GM23338 (cell line): ENCODE measurements around the gene SGK1. TPM values are rescaled to one million over a fixed set of nuclear protein-coding genes. Genes with fewer than 3 reads are reported as not detected.

ENCODE experiments used
- ATAC-seq: fragments of 200-7000 bp; cut with Tn5 transposase; 3 replicates; pipeline ENCODE4 v1.9.1; 2020
- DNase-seq: peaks from one replicate; pipeline ENCODE4 v3.0.0-alpha.2; 2015; ENCODE audit warnings: low spot score
- H2AFZ ChIP-seq: fragments of 200-600 bp; sonication (generic); 2 replicates; pipeline ENCODE4 v1.8.0; 2016; ENCODE audit warnings: antibody characterized with exemption, mild to moderate bottlenecking, moderate library complexity
- H3F3A ChIP-seq: fragments of 200-600 bp; sonication (generic); replicated peaks from 2 replicates; pipeline ENCODE4 v1.8.0; 2017; ENCODE audit warnings: antibody characterized with exemption, mixed run types, low read depth
- H3K27ac ChIP-seq: fragments of 200-600 bp; sonication (generic); 2 replicates; pipeline ENCODE4 v1.6.1; 2016; ENCODE audit warnings: low read depth
- H3K27me3 ChIP-seq: fragments of 200-600 bp; sonication (generic); 2 replicates; pipeline ENCODE4 v1.8.0; 2016; ENCODE audit warnings: mild to moderate bottlenecking, mixed run types, moderate library complexity; ENCODE audit not compliant: insufficient read depth
- H3K36me3 ChIP-seq: fragments of 200-600 bp; sonication (generic); 2 replicates; pipeline ENCODE4 v1.8.0; 2016; ENCODE audit warnings: mild to moderate bottlenecking; ENCODE audit not compliant: insufficient read depth
- H3K4me1 ChIP-seq: fragments of 200-600 bp; sonication (generic); 2 replicates; pipeline ENCODE4 v1.8.0; 2016; ENCODE audit warnings: mild to moderate bottlenecking, moderate library complexity; ENCODE audit not compliant: insufficient read depth
- H3K4me2 ChIP-seq: fragments of 200-600 bp; sonication (generic); 2 replicates; pipeline ENCODE4 v1.7.1; 2017; ENCODE audit warnings: mixed run types
- H3K4me3 ChIP-seq: fragments of 200-600 bp; sonication (generic); 2 replicates; pipeline ENCODE4 v1.6.1; 2016; ENCODE audit warnings: mixed run types
- H3K79me2 ChIP-seq: fragments of 200-600 bp; sonication (generic); replicated peaks from 2 replicates; pipeline ENCODE4 v1.8.0; 2017; ENCODE audit warnings: mild to moderate bottlenecking; ENCODE audit not compliant: insufficient read depth
- H3K9me2 ChIP-seq: fragments of 200-600 bp; sonication (generic); 2 replicates; pipeline ENCODE4 v1.8.0; 2017; ENCODE audit not compliant: insufficient read depth
- H4K20me1 ChIP-seq: fragments of 200-600 bp; sonication (generic); replicated peaks from 2 replicates; pipeline ENCODE4 v1.8.0; 2017; ENCODE audit warnings: mild to moderate bottlenecking; ENCODE audit not compliant: insufficient read depth
- H3K27ac Mint-ChIP-seq: 2 replicates; pipeline ENCODE4 v1.8.0; 2020; ENCODE audit warnings: inconsistent platforms, mild to moderate bottlenecking, moderate library complexity, mixed read lengths
- H3K27me3 Mint-ChIP-seq: 3 replicates; pipeline ENCODE4 v1.8.0; 2022; ENCODE audit warnings: low read depth, mild to moderate bottlenecking, moderate library complexity, mixed read lengths, inconsistent platforms; ENCODE audit not compliant: insufficient read depth, poor library complexity
- H3K36me3 Mint-ChIP-seq: 3 replicates; pipeline ENCODE4 v1.8.0; 2021; ENCODE audit warnings: low read depth, mild to moderate bottlenecking, inconsistent platforms, moderate library complexity, mixed read lengths
- H3K4me1 Mint-ChIP-seq: 3 replicates; pipeline ENCODE4 v1.8.0; 2020; ENCODE audit warnings: mild to moderate bottlenecking, inconsistent platforms, mixed read lengths
- H3K4me3 Mint-ChIP-seq: 3 replicates; pipeline ENCODE4 v1.8.0; 2021; ENCODE audit warnings: moderate library complexity, mild to moderate bottlenecking, inconsistent platforms, mixed read lengths
- H3K9me3 Mint-ChIP-seq: 3 replicates; pipeline ENCODE4 v1.8.0; 2020; ENCODE audit warnings: moderate library complexity, mild to moderate bottlenecking, inconsistent platforms, mixed read lengths
- CREB1 ChIP-seq: fragments of 250-450 bp; sonication (Bioruptor Pico); IDR thresholded peaks from 2 replicates; pipeline ENCODE4 v1.5.0; 2020; ENCODE audit warnings: low read depth, mild to moderate bottlenecking, moderate library complexity
- CTCF ChIP-seq, 2 experiments: fragments of 200-600 bp in 1 of 2; sonication (generic) in 1 of 2; conservative IDR thresholded peaks; 2 replicates each; pipeline versions ENCODE4 v1.5.1 to v1.6.1; 2016 to 2017; ENCODE audit warnings: antibody characterized with exemption in 2 of 2, low read depth in 2 of 2, mild to moderate bottlenecking in 2 of 2, moderate library complexity in 1 of 2
- EZH2 ChIP-seq: fragments of 200-600 bp; sonication (generic); IDR thresholded peaks from one replicate; pipeline ENCODE4 v1.8.0; 2017; ENCODE audit warnings: antibody characterized with exemption, mild to moderate bottlenecking, low read depth; ENCODE audit not compliant: unreplicated experiment
- EZH2phosphoT487 ChIP-seq: fragments of 200-600 bp; sonication (generic); IDR thresholded peaks from one replicate; pipeline ENCODE4 v1.8.1; 2018; ENCODE audit warnings: antibody characterized with exemption; ENCODE audit not compliant: unreplicated experiment
- JUNB ChIP-seq: IDR thresholded peaks from one replicate; pipeline ENCODE4 v1.6.1; 2016; ENCODE audit warnings: antibody characterized with exemption; ENCODE audit not compliant: unreplicated experiment
- NANOG ChIP-seq: IDR thresholded peaks from 2 replicates; pipeline ENCODE4 v1.6.1; 2016; ENCODE audit warnings: antibody characterized with exemption, borderline replicate concordance
- POLR2AphosphoS5 ChIP-seq: IDR thresholded peaks from 2 replicates; pipeline ENCODE4 v1.6.1; 2016; ENCODE audit warnings: antibody characterized with exemption, low read depth
- STAT1 ChIP-seq: IDR thresholded peaks from one replicate; pipeline ENCODE4 v1.6.1; 2016; ENCODE audit warnings: antibody characterized with exemption; ENCODE audit not compliant: unreplicated experiment
- ZNF114 ChIP-seq: fragments of 250-450 bp; sonication (Bioruptor Pico); IDR thresholded peaks from 2 replicates; pipeline ENCODE4 v1.5.0; 2020; ENCODE audit warnings: mild to moderate bottlenecking, moderate library complexity
- ZNF331 ChIP-seq: fragments of 250-450 bp; sonication (Bioruptor Pico); IDR thresholded peaks from 2 replicates; pipeline ENCODE4 v1.5.0; 2020; ENCODE audit warnings: low read depth, mild to moderate bottlenecking, moderate library complexity
- ZNF462 ChIP-seq: fragments of 250-450 bp; sonication (Bioruptor Pico); IDR thresholded peaks from 2 replicates; pipeline ENCODE4 v1.5.0; 2020; ENCODE audit warnings: mild to moderate bottlenecking, moderate library complexity
- polyA plus RNA-seq: library from polyadenylated mRNA; unstranded; fragments of >200 nt; fragmentation: Nextera tagmentation; extraction: Ambion mirVana; gene quantifications from 2 replicates; pipeline ENCODE4 v1.2.1, GENCODE V29; 2016
- total RNA-seq: library from RNA; depleted of rRNA; stranded (reverse); fragments of >200 nt; shearing (Covaris generic); gene quantifications from 2 replicates; pipeline ENCODE4 v1.2.3, GENCODE V29; 2014
- TF ChIP-seq, protein P1 (sequence below): IDR thresholded peaks from one replicate; pipeline ENCODE4 v1.6.1; 2018; ENCODE audit warnings: antibody characterized with exemption; ENCODE audit not compliant: unreplicated experiment
- TF ChIP-seq, protein P2 (sequence below): IDR thresholded peaks from 2 replicates; pipeline ENCODE4 v1.6.1; 2016; ENCODE audit warnings: antibody characterized with exemption

Gene SGK1
- total and polyA plus RNA-seq, 2 experiments from 2014 or later: 16.3 to 37.2 TPM

DNA sequence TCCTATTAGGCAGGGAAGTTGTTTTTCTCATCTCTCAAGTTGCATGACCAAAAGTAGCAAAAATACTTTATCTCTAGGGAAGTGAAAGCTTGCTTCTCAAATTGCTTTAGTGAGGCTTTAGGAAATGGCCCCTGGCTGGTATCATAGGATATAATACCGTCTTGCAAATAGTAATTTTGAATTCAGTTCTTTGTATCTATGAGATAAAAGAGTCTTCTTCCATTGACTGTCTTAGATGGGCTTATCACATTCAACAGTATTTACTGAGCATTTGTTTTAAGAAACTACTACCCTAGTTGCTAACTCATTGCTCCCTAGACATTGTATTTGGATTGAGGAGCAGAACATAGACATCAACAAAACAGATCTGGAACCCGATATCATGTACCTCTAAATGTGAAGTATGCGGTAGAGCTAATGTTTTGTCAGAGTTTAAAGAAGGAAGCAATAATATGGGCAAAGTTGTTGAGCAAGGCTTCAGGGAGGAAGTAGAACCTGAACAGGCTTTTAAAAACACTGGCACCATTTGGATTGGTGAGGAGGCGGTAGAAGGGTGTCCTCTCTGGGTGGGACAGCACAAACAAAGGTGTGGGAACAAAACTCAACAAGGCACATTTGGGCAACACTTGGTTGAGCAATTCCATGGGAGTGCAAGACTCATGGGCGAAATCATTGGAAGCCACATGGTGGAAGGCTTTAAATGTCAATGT is 101.5 kb downstream of the SGK1 start:
- Histone ChIP-seq H3K4me1 (no peaks in the 10 kb centered on the region), H4K20me1 (no peaks in the 10 kb centered on the region), H3K27me3 (no peaks in the 10 kb centered on the region), H3F3A (no peaks in the 10 kb centered on the region), H3K36me3 (no peaks in the 10 kb centered on the region), H2AFZ (no peak overlapping the region), H3K4me2 (no peak overlapping the region), H3K4me3 (no peak overlapping the region), H3K9me2 (peaks cover 7% of the 10 kb centered on the region; the same call in 1 of the 2 replicates), H3K79me2 (no peaks in the 10 kb centered on the region), H3K27ac (no peak overlapping the region)
- no peak for TF ChIP-seq NANOG
- TF ChIP-seq, protein P1, sequence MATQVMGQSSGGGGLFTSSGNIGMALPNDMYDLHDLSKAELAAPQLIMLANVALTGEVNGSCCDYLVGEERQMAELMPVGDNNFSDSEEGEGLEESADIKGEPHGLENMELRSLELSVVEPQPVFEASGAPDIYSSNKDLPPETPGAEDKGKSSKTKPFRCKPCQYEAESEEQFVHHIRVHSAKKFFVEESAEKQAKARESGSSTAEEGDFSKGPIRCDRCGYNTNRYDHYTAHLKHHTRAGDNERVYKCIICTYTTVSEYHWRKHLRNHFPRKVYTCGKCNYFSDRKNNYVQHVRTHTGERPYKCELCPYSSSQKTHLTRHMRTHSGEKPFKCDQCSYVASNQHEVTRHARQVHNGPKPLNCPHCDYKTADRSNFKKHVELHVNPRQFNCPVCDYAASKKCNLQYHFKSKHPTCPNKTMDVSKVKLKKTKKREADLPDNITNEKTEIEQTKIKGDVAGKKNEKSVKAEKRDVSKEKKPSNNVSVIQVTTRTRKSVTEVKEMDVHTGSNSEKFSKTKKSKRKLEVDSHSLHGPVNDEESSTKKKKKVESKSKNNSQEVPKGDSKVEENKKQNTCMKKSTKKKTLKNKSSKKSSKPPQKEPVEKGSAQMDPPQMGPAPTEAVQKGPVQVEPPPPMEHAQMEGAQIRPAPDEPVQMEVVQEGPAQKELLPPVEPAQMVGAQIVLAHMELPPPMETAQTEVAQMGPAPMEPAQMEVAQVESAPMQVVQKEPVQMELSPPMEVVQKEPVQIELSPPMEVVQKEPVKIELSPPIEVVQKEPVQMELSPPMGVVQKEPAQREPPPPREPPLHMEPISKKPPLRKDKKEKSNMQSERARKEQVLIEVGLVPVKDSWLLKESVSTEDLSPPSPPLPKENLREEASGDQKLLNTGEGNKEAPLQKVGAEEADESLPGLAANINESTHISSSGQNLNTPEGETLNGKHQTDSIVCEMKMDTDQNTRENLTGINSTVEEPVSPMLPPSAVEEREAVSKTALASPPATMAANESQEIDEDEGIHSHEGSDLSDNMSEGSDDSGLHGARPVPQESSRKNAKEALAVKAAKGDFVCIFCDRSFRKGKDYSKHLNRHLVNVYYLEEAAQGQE: no peak
- TF ChIP-seq ZNF462 (CRISPR knock-in tag): no peak
- TF ChIP-seq EZH2phosphoT487: no peak
- no peak for TF ChIP-seq POLR2AphosphoS5
- TF ChIP-seq JUNB: no peak
- no peak for TF ChIP-seq CREB1 (CRISPR knock-in tag)
- TF ChIP-seq ZNF114 (CRISPR knock-in tag): no peak
- no peak for TF ChIP-seq ZNF331 (CRISPR knock-in tag)
- TF ChIP-seq CTCF (conservative IDR thresholded peaks at IDR 0.05; ENCODE audit: low read depth in 2 of 2): no peak
- TF ChIP-seq EZH2: no peak
- TF ChIP-seq, protein P2, sequence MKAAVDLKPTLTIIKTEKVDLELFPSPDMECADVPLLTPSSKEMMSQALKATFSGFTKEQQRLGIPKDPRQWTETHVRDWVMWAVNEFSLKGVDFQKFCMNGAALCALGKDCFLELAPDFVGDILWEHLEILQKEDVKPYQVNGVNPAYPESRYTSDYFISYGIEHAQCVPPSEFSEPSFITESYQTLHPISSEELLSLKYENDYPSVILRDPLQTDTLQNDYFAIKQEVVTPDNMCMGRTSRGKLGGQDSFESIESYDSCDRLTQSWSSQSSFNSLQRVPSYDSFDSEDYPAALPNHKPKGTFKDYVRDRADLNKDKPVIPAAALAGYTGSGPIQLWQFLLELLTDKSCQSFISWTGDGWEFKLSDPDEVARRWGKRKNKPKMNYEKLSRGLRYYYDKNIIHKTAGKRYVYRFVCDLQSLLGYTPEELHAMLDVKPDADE: no peak
- TF ChIP-seq STAT1: no peak
- no peak for ATAC-seq
- no peak for DNase-seq
- H3K36me3 Mint-ChIP-seq: no peaks in the 10 kb centered on the region
- no peaks in the 10 kb centered on the region for H3K9me3 Mint-ChIP-seq
- H3K27me3 Mint-ChIP-seq: peaks cover 6% of the 10 kb centered on the region
- H3K4me3 Mint-ChIP-seq: no peak overlapping the region
- no peaks in the 10 kb centered on the region for H3K4me1 Mint-ChIP-seq
- no peak overlapping the region for H3K27ac Mint-ChIP-seq
